ENCODE data around the gene ZDHHC9. TPM values are rescaled to one million over a fixed set of nuclear protein-coding genes. Genes with fewer than 3 reads are reported as not detected.

The ZDHHC9 gene
- total RNA-seq, 2 experiments from 2014 or later = 3.0 to 4.1 TPM

- Histone ChIP-seq H3K36me3 (ENCODE audit: insufficient read depth, low read length) (peaks cover 89% of the 10 kb centered on the region), H3K27ac (ENCODE audit: low read depth in 1 of 2, low read length in 2 of 2) (no peak overlapping the region), H3K4me3 (ENCODE audit: low read length) (no peak overlapping the region), H3K9me3 (ENCODE audit: control insufficient read depth in 1 of 2, insufficient read depth in 1 of 2, low read length in 2 of 2) (no peaks in the 10 kb centered on the region), H3K27me3 (ENCODE audit: control insufficient read depth in 1 of 2, insufficient read depth in 2 of 2, low read length in 2 of 2) (no peaks in the 10 kb centered on the region), H3K4me1 (ENCODE audit: insufficient read depth, low read length) (peaks cover 37% of the 10 kb centered on the region)
- Mint-ChIP-seq H3K36me3 (ENCODE audit: low read depth) (peaks cover 80% of the 10 kb centered on the region), H3K4me3 (no peak overlapping the region), H3K27ac (peak overlapping the region; percentile 33), H3K4me1 (ENCODE audit: low read depth) (peaks cover 12% of the 10 kb centered on the region), H3K27me3 (no peaks in the 10 kb centered on the region), H3K9me3 (no peaks in the 10 kb centered on the region)
- DNase-seq = no peak
- ChIA-PET CTCF (no interaction called here), POLR2A (interaction anchor here (1.6 kb wide), 1 partner anchor 35 kb away, joined by 5 read pairs; no protein-coding TSS in a partner anchor)
- intact Hi-C loops (cut with DNase I, micrococcal nuclease) = loop anchor here in 1 of 2 experiments (5.0 kb wide), 1 partner anchor 34 kb away; no protein-coding TSS in a partner anchor
- ATAC-seq (ENCODE audit: poor library complexity) = no peak
- no peak for TF ChIP-seq CTCF (IDR thresholded peaks at IDR 0.05)
These were observed 52.4 kb downstream of the ZDHHC9 start for GRCh38 chrX:129791336-129791735.

DNA sequence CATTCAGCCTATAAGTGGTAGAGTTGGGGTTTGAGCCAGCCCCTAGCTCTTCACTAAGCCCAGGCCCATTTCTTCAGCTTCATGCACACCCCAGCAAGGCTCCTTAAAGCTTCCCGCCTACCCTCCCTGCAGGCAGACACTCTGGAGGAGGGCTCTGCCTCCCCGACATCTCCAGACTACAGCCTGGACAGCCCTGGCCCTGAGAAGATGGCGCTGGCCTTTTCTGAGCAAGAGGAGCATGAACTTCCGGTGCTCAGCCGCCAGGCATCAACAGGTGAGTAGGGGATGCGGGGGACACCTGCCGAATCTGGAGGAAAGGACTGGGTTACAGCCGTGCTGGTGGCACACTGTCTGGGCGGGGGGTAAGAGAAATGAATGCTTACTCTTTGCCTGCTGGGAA is 52.9 kb downstream of the ZDHHC9 start:
- CTCF ChIA-PET = no interaction called here

DNA sequence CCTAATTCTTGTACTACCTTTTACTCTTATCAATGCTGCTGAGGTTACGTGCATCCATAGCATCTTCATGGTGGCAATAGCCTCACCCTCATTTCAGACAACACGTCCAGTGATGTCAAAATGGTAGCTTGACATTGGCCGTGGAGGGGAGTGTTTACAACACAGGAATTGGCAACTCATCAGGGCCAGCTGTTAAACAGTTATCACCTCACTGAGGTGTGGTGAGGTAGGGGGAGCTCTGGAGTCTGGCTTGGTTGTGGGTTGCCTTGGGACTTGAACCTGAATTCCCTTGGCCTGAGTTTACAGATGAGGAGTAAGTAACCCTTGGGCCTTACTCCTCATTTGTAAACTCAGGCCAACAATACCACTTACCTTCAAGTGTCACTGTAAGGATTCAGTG is 53.5 kb downstream of the ZDHHC9 start:
- ATAC-seq (ENCODE audit: poor library complexity) (no peak), DNase-seq (no peak)
- intact Hi-C loops (cut with DNase I, micrococcal nuclease) = loop anchor here in 1 of 2 experiments (5.0 kb wide), 1 partner anchor 33 kb away; no protein-coding TSS in a partner anchor
- Histone ChIP-seq H3K4me3 (ENCODE audit: low read length) (no peak overlapping the region), H3K9me3 (ENCODE audit: control insufficient read depth in 1 of 2, insufficient read depth in 1 of 2, low read length in 2 of 2) (no peaks in the 10 kb centered on the region), H3K36me3 (ENCODE audit: insufficient read depth, low read length) (peaks cover 87% of the 10 kb centered on the region), H3K27me3 (ENCODE audit: control insufficient read depth in 1 of 2, insufficient read depth in 2 of 2, low read length in 2 of 2) (no peaks in the 10 kb centered on the region), H3K4me1 (ENCODE audit: insufficient read depth, low read length) (peaks cover 49% of the 10 kb centered on the region), H3K27ac (ENCODE audit: low read depth in 1 of 2, low read length in 2 of 2) (no peak overlapping the region)
- Mint-ChIP-seq H3K27me3 (no peaks in the 10 kb centered on the region), H3K27ac (no peak overlapping the region), H3K9me3 (no peaks in the 10 kb centered on the region), H3K36me3 (ENCODE audit: low read depth) (peaks cover 80% of the 10 kb centered on the region), H3K4me1 (ENCODE audit: low read depth) (peaks cover 24% of the 10 kb centered on the region), H3K4me3 (no peak overlapping the region)
- TF ChIP-seq CTCF (IDR thresholded peaks at IDR 0.05) = no peak
- ChIA-PET POLR2A (interaction anchor here (1.0 to 1.6 kb wide), 2 partner anchors 34 to 112 kb away, joined by 5 read pairs; no protein-coding TSS in a partner anchor), CTCF (interaction anchor here (1.3 kb wide), 1 partner anchor 13 kb away, joined by 3 read pairs; no protein-coding TSS in a partner anchor)

More for the DNA sequence above, 52.9 kb downstream of the ZDHHC9 start:
- intact Hi-C loops (cut with DNase I, micrococcal nuclease) = loop anchor here in 1 of 2 experiments (5.0 kb wide), 1 partner anchor 34 kb away; no protein-coding TSS in a partner anchor
- H3K27ac Mint-ChIP-seq = no peak overlapping the region
- Histone ChIP-seq H3K4me1 (ENCODE audit: insufficient read depth, low read length) (peaks cover 42% of the 10 kb centered on the region), H3K4me3 (ENCODE audit: low read length) (no peak overlapping the region), H3K27ac (ENCODE audit: low read depth in 1 of 2, low read length in 2 of 2) (no peak overlapping the region), H3K27me3 (ENCODE audit: control insufficient read depth in 1 of 2, insufficient read depth in 2 of 2, low read length in 2 of 2) (no peaks in the 10 kb centered on the region), H3K36me3 (ENCODE audit: insufficient read depth, low read length) (peaks cover 88% of the 10 kb centered on the region), H3K9me3 (ENCODE audit: control insufficient read depth in 1 of 2, insufficient read depth in 1 of 2, low read length in 2 of 2) (no peaks in the 10 kb centered on the region)
- TF ChIP-seq CTCF (IDR thresholded peaks at IDR 0.05) = no peak
- H3K9me3 Mint-ChIP-seq = no peaks in the 10 kb centered on the region
- POLR2A ChIA-PET = interaction anchor here (1.0 to 1.6 kb wide), 2 partner anchors 35 to 113 kb away, joined by 5 read pairs; no protein-coding TSS in a partner anchor
- ATAC-seq (ENCODE audit: poor library complexity) (no peak), DNase-seq (no peak)
- H3K4me1 Mint-ChIP-seq (ENCODE audit: low read depth) = peaks cover 18% of the 10 kb centered on the region
- peaks cover 80% of the 10 kb centered on the region for H3K36me3 Mint-ChIP-seq (ENCODE audit: low read depth)
- no peak overlapping the region for H3K4me3 Mint-ChIP-seq
- no peaks in the 10 kb centered on the region for H3K27me3 Mint-ChIP-seq

Data from CD4-positive, alpha-beta T cell (primary cell).